ENCODE results near the gene RAB28. TPM values are rescaled to one million over a fixed set of nuclear protein-coding genes. Genes with fewer than 3 reads are reported as not detected.

Gene RAB28
- total RNA-seq (ENCODE audit: low replicate concordance): 6.0 and 9.7 TPM in 2 replicates

GRCh38 chr4:13484122-13484748 is at the start of gene RAB28:
Gene RAB28, minus strand, starts transcription at chr4:13484340.

Other genes starting within 250 kb of the RAB28 start
- 0.15 TPM in 1 of 2 replicates, not detected in the other for gene NKX3-2, start 60.2 kb upstream of the RAB28 start, total RNA-seq (ENCODE audit: low replicate concordance)
- gene BOD1L1, start 143.4 kb upstream of the RAB28 start, total RNA-seq (ENCODE audit: low replicate concordance): 22.0 and 22.7 TPM in 2 replicates